HFF-Myc (cell line): ENCODE measurements around the gene PPP2R2D.

Experiments
- DNase-seq: peaks from one replicate; pipeline ENCODE4 v3.0.0-alpha.2; 2011; ENCODE audit warnings: low read depth; ENCODE audit errors: extremely low read depth
- H3K4me3 ChIP-seq: replicated peaks from 2 replicates; pipeline ENCODE4 v1.5.1; 2011; ENCODE audit warnings: low read depth, mild to moderate bottlenecking, control low read depth, low read length
- TF ChIP-seq, protein P1 (sequence below): IDR thresholded peaks from 2 replicates; pipeline ENCODE4 v1.5.1; 2012; ENCODE audit warnings: mild to moderate bottlenecking, low read depth, low read length, control low read depth; ENCODE audit errors: missing control alignments

The PPP2R2D gene

DNA sequence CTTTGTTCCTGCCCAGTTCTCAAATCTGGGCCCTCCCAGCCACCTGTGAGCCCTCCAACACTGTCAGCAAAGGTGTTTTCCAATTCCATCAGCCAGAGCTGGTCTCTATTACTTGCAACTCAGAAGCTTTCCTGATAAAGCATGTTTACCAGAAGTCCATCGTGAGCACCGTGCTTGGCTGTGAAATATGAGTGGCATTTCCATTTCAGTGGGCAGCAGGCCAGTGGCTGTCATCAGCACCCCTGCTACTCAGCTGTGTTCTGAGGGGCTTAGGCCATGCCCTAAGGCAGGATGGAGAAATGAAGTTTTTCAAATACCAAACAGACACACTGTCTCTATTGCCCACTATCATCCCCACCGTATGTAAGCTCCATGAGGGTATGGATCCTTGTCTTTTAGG lies 93.6 kb downstream of the PPP2R2D start:
- DNase-seq = no peak
- TF ChIP-seq, protein P1, sequence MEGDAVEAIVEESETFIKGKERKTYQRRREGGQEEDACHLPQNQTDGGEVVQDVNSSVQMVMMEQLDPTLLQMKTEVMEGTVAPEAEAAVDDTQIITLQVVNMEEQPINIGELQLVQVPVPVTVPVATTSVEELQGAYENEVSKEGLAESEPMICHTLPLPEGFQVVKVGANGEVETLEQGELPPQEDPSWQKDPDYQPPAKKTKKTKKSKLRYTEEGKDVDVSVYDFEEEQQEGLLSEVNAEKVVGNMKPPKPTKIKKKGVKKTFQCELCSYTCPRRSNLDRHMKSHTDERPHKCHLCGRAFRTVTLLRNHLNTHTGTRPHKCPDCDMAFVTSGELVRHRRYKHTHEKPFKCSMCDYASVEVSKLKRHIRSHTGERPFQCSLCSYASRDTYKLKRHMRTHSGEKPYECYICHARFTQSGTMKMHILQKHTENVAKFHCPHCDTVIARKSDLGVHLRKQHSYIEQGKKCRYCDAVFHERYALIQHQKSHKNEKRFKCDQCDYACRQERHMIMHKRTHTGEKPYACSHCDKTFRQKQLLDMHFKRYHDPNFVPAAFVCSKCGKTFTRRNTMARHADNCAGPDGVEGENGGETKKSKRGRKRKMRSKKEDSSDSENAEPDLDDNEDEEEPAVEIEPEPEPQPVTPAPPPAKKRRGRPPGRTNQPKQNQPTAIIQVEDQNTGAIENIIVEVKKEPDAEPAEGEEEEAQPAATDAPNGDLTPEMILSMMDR = no peak
- no peak overlapping the region for H3K4me3 ChIP-seq

DNA sequence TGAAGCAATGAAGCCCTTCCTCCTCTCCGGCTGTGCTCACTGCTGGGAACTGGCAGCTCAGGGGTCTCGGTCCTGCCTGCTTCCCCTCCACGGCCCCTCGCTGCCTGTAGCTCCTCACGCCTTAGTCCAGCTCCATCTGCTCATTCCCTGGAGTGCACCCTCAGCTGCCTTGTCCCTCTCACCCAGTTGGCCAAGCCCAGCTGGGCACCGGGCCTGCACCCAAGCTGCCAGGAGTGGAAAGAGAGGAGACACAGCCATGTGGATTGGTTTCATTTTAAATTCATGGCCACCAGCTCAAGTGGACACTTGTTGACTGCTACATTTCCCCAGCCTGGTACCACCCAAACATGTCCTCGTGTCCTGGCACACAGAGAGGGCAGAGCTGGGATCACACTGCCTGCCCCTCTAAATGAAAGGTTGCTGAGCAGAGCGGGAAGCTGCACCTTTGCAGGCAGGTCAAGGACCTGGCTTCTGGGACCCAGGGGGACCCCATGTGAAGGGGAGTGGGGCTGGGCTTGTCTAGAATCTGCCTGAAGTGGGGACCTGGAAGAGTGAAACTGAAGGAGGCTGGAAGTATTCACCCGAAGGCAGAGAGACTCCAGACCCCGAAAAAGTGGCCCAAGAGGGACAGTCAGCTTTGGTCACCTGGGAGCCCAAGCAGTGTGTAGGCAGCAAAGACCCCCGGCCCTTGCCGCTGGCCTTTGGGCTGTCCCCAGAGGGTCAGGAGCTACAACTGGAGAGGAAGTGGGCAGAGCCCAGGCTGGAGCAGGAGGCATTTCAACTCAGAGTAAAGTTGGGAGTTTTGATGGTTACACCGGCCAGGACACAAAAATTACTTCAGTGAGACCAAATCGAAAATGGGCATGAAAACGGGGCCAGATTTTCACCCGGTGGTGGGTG lies 95.9 kb downstream of the PPP2R2D start:
- no peak for DNase-seq
- no peak overlapping the region for H3K4me3 ChIP-seq
- TF ChIP-seq, protein P1 = no peak

DNA sequence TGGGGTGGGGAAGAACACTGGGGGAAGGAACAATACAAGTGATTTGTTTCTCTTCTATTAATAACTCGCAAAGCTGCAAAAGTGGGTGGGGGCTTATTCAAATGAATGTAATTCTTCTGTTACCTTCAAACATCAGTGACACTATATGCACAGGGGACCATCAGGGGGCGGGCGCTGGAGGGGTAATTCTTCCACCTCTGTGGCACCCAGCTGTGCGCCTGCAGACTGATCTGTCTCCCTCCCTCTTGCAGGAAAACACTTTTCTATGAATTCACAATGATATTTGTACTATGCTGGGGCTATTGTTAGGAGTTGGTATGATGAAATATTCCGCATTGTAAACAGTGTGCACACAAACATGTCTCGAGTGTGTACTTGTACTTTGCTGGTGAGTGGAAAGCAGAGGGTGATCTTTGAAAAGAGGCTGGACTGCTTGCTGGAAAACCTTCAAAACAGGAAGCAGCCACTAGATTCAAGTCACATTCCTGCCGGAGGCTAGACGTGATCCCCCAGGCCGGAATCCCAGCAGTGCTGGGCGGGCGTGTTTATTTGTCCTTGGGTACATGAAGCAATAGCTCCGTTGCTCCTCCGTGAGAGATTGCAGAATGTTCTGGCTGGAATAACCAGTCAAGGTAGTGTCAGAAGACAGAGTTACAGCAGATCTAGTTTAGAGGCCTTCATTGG lies 96.7 kb downstream of the PPP2R2D start:
- TF ChIP-seq, protein P1 = no peak
- DNase-seq = no peak
- no peak overlapping the region for H3K4me3 ChIP-seq

DNA sequence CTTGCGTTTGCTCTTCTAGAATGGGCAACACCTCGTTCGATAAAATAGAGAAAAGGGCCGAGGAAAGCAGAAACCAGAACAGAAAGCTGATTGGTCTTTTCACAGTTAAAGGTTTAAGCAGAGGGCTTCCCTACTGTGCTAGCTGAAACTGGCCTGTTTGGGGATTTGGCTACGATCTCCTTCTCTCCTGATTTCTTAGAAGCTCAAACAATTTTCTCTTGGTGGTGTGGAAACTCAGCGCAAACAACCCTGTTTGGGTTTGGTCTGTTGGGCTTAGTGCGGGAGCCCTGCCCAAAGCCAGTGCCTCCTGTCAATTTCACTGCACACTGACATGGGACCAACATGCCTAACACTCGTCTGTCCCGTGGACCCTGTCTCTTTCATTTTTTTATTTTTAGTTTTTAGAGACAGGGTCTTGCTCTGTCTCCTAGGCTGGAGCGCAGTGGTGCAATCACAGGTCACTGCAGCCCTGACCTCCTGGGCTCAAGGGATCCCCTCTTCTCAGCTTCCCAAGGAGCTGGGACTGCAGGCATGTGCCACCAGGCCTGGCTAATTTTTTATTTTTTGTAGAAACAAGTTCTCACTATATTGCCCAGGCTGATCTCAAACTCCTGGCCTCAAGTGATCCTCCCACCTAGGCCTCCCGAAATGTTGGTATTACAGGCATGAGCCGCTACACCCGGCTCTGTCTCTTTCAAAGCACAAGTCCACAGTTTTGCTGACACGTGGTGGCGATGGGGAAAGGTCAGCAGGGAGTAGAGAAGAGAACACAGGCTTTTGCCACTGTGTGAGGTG lies 97.4 kb downstream of the PPP2R2D start:
- no peak for DNase-seq
- TF ChIP-seq, protein P1 = no peak
- H3K4me3 ChIP-seq = no peak overlapping the region

DNA sequence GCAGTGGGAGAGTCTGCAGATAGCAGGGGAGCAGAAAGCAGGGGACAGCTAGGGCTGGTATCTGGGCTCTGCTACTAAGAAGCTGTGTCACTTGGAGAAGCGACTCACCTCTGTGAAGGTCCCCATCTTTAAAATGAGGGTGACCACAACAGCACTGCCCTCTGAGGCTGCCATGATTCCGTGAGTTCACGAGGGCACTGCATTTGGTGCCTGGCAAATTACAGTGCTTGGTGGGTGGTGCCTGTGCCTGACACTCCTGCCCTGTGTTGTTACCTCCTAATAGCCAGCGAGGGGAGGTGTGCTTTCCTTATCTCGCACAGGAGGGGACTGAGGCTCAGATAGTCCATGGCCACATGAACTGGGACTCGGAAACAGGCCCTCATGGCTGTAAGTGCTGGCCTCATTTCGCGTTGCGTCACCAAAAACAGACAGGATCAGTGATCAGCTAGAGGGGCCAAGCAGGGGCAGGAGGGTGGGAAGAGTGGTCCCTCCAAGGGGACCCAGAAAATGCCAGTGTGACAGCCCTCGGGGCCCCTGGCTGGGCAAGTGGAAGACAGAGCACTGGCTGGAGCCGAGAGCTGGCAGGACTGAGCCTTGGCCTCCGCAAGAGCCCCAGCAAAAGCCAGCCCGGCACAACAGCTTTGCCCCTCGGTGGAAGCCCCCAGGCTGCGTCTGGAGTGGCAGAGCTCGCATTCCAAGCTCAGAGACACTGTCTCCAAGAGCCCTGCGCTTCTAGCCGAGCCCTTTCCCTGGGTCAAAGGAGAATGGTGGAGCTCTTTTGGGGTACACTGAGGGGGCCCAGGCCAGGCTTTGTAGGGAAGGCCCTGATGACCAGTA lies 98.3 kb downstream of the PPP2R2D start:
- H3K4me3 ChIP-seq = no peak overlapping the region
- TF ChIP-seq, protein P1 = no peak
- no peak for DNase-seq
